Endothelial cell (in vitro differentiated cells): ENCODE results near the gene MAJIN. TPM values are rescaled to one million over a fixed set of nuclear protein-coding genes. Genes with fewer than 3 reads are reported as not detected.
A peak's percentile ranks its signal among the peaks of the same experiment; 100 is the strongest.

Experiments
- DNase-seq: peaks from one replicate; pipeline ENCODE4 v3.0.0; 2021; ENCODE audit warnings: low spot score
- H3K27ac Mint-ChIP-seq: one replicate; pipeline ENCODE4 v1.8.0; 2021; ENCODE audit warnings: mixed read lengths, inconsistent platforms; ENCODE audit not compliant: unreplicated experiment
- H3K27me3 Mint-ChIP-seq: one replicate; pipeline ENCODE4 v1.8.0; 2021; ENCODE audit warnings: mild to moderate bottlenecking, moderate library complexity, mixed read lengths, inconsistent platforms; ENCODE audit not compliant: unreplicated experiment
- H3K36me3 Mint-ChIP-seq: one replicate; pipeline ENCODE4 v1.8.0; 2021; ENCODE audit warnings: mild to moderate bottlenecking, low read depth, mixed read lengths, inconsistent platforms; ENCODE audit not compliant: unreplicated experiment
- H3K4me1 Mint-ChIP-seq: one replicate; pipeline ENCODE4 v1.8.0; 2021; ENCODE audit warnings: mild to moderate bottlenecking, mixed read lengths, inconsistent platforms; ENCODE audit not compliant: unreplicated experiment
- H3K4me3 Mint-ChIP-seq: one replicate; pipeline ENCODE4 v1.8.0; 2021; ENCODE audit warnings: mild to moderate bottlenecking, mixed read lengths, inconsistent platforms; ENCODE audit not compliant: unreplicated experiment
- H3K9me3 Mint-ChIP-seq: one replicate; pipeline ENCODE4 v1.8.0; 2021; ENCODE audit warnings: mixed read lengths, inconsistent platforms; ENCODE audit not compliant: unreplicated experiment
- total RNA-seq: library from RNA; stranded (reverse); fragmentation: NEBNext Ultra II Directional; extraction: Animal tissue kit (Norgen Biotek cat#: 25700); gene quantifications from one replicate; pipeline ENCODE4 v1.2.1, GENCODE V29; 2021; ENCODE audit not compliant: unreplicated experiment
- TF ChIP-seq, protein P1 (sequence below): fragments of 200-600 bp; sonication (generic); IDR thresholded peaks from one replicate; pipeline ENCODE4 v1.5.0; 2021; ENCODE audit warnings: antibody characterized with exemption; ENCODE audit not compliant: unreplicated experiment

The MAJIN gene
- total RNA-seq, 1 donor from 2014 or later = not detected

DNA sequence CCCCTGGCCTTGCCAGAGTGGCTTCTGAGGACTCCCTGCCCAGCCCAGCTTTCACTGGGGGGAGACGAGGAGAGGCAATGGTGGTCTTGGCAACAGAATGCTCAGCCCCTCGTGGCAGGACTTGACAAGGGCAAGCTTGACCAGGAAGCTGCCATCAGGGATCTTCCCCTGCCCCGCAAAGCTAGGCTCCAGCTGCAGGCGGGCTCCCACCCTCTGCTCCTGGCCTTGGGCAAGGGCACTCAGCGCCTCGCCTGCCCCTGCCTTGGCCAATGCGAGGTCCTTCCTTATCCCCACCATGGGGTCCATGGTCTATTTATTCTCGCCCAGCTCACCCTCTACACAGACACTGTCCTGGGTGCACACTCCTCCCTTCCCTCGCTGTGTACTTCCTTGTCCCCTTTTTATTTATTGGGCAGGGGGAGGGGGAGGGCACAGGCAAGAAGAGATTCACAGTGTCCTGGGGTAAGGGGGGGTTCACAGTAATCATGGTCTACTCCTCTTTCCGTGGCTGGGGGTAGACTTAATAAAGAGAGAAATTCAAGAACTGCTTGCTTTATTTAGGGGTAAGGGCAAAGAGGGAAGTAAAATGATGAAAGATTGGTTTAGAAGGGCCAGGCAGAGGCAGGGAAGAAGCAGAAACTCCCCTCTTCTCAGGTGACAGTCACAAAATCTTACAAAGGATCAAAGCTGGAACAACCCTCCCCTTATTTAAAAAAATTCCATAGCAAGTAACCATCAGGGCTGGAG, 37.8 kb downstream of the MAJIN start:
- TF ChIP-seq, protein P1, sequence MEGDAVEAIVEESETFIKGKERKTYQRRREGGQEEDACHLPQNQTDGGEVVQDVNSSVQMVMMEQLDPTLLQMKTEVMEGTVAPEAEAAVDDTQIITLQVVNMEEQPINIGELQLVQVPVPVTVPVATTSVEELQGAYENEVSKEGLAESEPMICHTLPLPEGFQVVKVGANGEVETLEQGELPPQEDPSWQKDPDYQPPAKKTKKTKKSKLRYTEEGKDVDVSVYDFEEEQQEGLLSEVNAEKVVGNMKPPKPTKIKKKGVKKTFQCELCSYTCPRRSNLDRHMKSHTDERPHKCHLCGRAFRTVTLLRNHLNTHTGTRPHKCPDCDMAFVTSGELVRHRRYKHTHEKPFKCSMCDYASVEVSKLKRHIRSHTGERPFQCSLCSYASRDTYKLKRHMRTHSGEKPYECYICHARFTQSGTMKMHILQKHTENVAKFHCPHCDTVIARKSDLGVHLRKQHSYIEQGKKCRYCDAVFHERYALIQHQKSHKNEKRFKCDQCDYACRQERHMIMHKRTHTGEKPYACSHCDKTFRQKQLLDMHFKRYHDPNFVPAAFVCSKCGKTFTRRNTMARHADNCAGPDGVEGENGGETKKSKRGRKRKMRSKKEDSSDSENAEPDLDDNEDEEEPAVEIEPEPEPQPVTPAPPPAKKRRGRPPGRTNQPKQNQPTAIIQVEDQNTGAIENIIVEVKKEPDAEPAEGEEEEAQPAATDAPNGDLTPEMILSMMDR = no peak
- no peak for DNase-seq
- Mint-ChIP-seq H3K4me3 (no peak overlapping the region), H3K27me3 (peaks cover 8% of the 10 kb centered on the region), H3K9me3 (no peaks in the 10 kb centered on the region), H3K4me1 (peaks cover 6% of the 10 kb centered on the region), H3K36me3 (peaks cover 29% of the 10 kb centered on the region), H3K27ac (no peak overlapping the region)

DNA sequence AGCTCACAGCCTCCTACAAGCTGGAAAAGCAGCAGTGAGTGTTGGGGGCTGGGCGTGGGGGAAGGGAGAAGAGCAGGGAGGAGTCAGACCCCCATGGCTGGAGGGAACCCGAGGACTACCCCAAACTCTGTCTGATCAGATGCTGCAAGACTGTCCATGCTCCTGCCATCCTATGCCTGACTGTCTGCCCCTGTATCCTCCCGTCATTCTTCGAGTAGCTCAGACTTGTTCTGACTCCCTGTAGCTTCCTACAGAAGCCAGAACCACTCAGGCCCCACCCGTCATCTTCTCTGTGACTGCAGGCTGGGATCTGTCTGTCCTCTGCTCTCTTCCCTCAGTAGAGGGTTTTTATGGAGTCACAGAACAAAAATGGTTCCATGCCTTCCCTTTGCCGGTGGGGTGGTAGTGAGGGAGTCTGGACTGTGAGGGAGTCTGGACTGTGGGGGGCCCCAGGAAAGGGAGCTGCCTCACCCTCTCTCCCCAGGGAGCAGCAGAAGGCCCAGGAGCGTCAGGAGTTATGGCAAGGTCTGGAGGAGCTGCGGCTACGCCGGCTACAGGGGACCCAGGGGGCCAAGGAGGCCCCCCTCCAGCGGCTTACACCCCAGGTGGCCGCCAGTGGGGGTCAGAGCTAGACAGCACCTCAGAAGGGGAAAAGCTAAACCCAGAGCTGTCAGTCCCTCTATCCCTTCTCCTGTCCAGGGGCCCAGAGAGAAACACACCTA, 38.5 kb downstream of the MAJIN start:
- Mint-ChIP-seq H3K27ac (no peak overlapping the region), H3K27me3 (peaks cover 8% of the 10 kb centered on the region), H3K4me1 (peaks cover 6% of the 10 kb centered on the region), H3K9me3 (no peaks in the 10 kb centered on the region), H3K4me3 (no peak overlapping the region), H3K36me3 (peaks cover 29% of the 10 kb centered on the region)
- TF ChIP-seq, protein P1 = no peak
- DNase-seq = no peak

DNA sequence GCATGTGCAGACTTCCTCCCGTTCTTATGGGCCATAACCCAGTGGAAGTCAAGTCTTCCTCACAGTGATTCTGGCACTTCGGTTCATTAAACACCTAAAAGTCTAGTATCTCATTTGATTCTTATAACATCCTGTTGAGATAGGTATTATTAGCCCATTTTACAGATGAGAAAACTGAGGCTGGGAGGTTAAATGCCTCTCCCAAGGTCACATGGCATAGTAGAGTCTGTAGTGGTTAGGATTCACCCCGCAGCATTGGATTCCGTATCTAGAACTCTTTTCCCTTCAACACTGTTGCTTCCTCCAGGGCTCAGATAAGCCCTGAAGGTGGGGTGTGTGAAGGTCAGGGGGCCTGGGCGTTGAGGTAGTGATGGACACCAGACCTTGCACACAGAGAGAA, 39.6 kb downstream of the MAJIN start:
- TF ChIP-seq, protein P1 = no peak
- Mint-ChIP-seq H3K36me3 (peaks cover 29% of the 10 kb centered on the region), H3K4me3 (no peak overlapping the region), H3K27ac (no peak overlapping the region), H3K27me3 (peaks cover 8% of the 10 kb centered on the region), H3K9me3 (no peaks in the 10 kb centered on the region), H3K4me1 (peaks cover 6% of the 10 kb centered on the region)
- no peak for DNase-seq

DNA sequence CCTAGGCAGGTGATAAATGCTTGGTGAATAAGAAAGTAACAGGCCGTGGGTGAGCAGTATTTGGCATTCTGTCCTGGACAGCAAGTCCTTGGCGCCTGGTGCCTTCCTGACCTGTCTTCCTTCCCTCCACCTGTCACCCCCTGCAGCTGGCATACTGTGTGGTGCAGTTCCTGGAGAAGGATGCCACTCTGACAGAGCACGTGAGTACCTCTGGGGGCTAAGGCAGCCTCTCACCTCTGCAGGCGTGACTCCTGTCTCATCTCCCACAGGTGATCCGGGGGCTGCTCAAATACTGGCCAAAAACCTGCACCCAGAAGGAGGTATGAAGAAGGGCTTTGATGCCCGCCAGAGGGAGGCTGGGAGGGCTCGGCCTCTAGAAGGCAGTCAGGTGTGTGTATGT, 40.6 kb downstream of the MAJIN start:
- Mint-ChIP-seq H3K4me3 (peak overlapping the region; percentile 35), H3K4me1 (peaks cover 6% of the 10 kb centered on the region), H3K9me3 (no peaks in the 10 kb centered on the region), H3K27ac (no peak overlapping the region), H3K36me3 (peaks cover 29% of the 10 kb centered on the region), H3K27me3 (peaks cover 8% of the 10 kb centered on the region)
- TF ChIP-seq, protein P1 = no peak
- no peak for DNase-seq

DNA sequence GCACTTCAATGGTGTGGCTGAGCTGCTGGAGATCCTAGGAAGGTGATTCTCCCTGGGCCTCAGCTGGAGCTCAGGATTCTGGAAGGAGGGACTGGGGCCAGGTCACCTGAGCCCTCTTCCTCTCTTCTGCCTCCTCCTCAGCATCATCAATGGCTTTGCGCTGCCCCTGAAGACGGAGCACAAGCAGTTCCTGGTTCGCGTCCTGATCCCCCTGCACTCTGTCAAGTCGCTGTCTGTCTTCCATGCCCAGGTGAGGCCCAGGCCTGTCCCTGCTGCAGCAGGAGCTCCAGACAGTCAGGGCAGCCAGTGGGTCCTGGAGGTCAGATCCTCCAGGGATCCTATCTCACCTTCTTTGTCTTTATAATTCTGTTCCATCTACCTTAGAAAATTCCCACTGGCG, 41.6 kb downstream of the MAJIN start:
- Mint-ChIP-seq H3K36me3 (peaks cover 29% of the 10 kb centered on the region), H3K9me3 (no peaks in the 10 kb centered on the region), H3K27ac (no peak overlapping the region), H3K27me3 (peaks cover 8% of the 10 kb centered on the region), H3K4me1 (peaks cover under 1% of the 10 kb centered on the region), H3K4me3 (no peak overlapping the region)
- DNase-seq = no peak
- TF ChIP-seq, protein P1 = no peak
